ENCODE measurements around the gene TTLL9. TPM values are rescaled to one million over a fixed set of nuclear protein-coding genes. Genes with fewer than 3 reads are reported as not detected.
A peak's percentile ranks its signal among the peaks of the same experiment; 100 is the strongest.

Gene TTLL9
- total and polyA plus RNA-seq, 2 of the 13 experiments (the other 11 are each of a cell fraction or from before 2014, with no cell fraction given): not detected

DNA sequence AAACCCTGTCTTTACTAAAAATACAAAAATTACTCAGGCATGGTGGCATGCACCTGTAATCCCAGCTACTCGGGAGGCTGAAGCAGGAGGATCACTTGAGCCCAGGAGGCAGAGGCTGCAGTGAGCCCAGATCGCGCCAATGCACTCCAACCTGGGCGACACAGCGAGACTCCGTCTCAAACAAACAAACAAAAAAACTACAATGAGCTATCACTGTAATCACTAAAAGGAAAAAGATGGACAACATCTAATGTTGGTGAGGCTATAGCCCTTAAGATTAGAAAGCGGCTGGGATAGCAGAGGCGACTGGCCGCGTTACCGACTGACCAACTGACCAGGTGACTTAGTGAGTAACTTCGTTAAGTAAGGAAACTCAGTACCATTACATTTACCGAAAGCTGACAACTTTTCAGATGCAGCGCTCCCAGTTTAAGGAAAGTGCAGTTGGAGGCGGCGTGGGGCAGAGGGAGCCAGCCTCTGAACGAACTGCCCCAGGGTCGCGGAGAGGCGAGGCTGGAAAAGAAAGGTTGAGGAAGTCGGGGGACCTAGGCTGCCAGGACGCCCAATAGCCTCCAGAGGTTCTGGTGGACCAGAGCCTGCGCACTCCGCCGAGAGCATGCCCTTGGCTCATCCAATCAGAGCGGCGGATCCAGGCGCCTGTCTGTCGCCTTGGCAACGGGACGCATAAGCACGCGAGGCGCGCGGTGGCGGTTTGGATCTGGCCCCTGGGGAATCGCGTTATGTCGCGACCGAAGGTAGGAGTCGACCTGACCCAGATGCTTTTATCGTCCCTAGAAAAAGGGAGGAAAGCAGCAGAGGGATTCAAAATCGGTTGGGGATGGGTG is 8.9 kb downstream of the TTLL9 start (continued):
- TF ChIP-seq TOPORS (CRISPR knock-in tag; IDR thresholded peaks at IDR 0.05) (no peak), FOXA1 (IDR thresholded peaks at IDR 0.05) (no peak), FOXA1 (CRISPR knock-in tag; IDR thresholded peaks at IDR 0.05) (peak; percentile 36; the same call in 1 of the 2 replicates), RAD51 (IDR thresholded peaks at IDR 0.05; ENCODE audit: borderline replicate concordance) (no peak), GATAD1 (CRISPR knock-in tag; IDR thresholded peaks at IDR 0.05) (no peak), ZNF605 (CRISPR knock-in tag; IDR thresholded peaks at IDR 0.05) (0 out of 2 replicates have a peak, but pooled peaks have one; percentile 42), IKZF4 (CRISPR knock-in tag; IDR thresholded peaks at IDR 0.05; ENCODE audit: borderline replicate concordance, low read depth, not compliant biosample characterization) (no peak), ZNF260 (CRISPR knock-in tag; IDR thresholded peaks at IDR 0.05; ENCODE audit: borderline replicate concordance, low read depth) (no peak), ARHGAP35 (CRISPR knock-in tag; IDR thresholded peaks at IDR 0.05; ENCODE audit: borderline replicate concordance) (peak; percentile 91; the same call in 1 of the 2 replicates), ZFAT (CRISPR knock-in tag; conservative IDR thresholded peaks at IDR 0.05) (no peak), ZNF558 (CRISPR knock-in tag; IDR thresholded peaks at IDR 0.05; ENCODE audit: borderline replicate concordance) (no peak), FOXK1 (CRISPR knock-in tag; IDR thresholded peaks at IDR 0.05; ENCODE audit: borderline replicate concordance, low read depth) (0 out of 2 replicates have a peak, but pooled peaks have one; percentile 57), ZKSCAN5 (CRISPR knock-in tag; IDR thresholded peaks at IDR 0.05) (no peak), ZBTB7A (CRISPR knock-in tag; IDR thresholded peaks at IDR 0.05) (0 out of 2 replicates have a peak, but pooled peaks have one; percentile 12), ATF1 (CRISPR knock-in tag; IDR thresholded peaks at IDR 0.05) (no peak), ZNF788 (CRISPR knock-in tag; IDR thresholded peaks at IDR 0.05; ENCODE audit: borderline replicate concordance) (peak; percentile 22; the same call in 1 of the 2 replicates), ASH2L (IDR thresholded peaks at IDR 0.05; ENCODE audit: insufficient read length, low read depth, low read length) (peak; percentile 72), CHCHD3 (CRISPR knock-in tag; IDR thresholded peaks at IDR 0.05) (0 out of 2 replicates have a peak, but pooled peaks have one; percentile 47), ZNF138 (CRISPR knock-in tag; IDR thresholded peaks at IDR 0.05; ENCODE audit: low read depth) (peak; percentile 81; the same call in 1 of the 2 replicates), SRSF4 (IDR thresholded peaks at IDR 0.05; ENCODE audit: low read depth, low read length, poor library complexity, severe bottlenecking) (no peak), HCFC1 (IDR thresholded peaks at IDR 0.05; ENCODE audit: low read depth, low read length) (peak; percentile 53; the same call in 1 of the 2 replicates), CEBPG (CRISPR knock-in tag; IDR thresholded peaks at IDR 0.05) (no peak)
- TF ChIP-seq, protein P1, sequence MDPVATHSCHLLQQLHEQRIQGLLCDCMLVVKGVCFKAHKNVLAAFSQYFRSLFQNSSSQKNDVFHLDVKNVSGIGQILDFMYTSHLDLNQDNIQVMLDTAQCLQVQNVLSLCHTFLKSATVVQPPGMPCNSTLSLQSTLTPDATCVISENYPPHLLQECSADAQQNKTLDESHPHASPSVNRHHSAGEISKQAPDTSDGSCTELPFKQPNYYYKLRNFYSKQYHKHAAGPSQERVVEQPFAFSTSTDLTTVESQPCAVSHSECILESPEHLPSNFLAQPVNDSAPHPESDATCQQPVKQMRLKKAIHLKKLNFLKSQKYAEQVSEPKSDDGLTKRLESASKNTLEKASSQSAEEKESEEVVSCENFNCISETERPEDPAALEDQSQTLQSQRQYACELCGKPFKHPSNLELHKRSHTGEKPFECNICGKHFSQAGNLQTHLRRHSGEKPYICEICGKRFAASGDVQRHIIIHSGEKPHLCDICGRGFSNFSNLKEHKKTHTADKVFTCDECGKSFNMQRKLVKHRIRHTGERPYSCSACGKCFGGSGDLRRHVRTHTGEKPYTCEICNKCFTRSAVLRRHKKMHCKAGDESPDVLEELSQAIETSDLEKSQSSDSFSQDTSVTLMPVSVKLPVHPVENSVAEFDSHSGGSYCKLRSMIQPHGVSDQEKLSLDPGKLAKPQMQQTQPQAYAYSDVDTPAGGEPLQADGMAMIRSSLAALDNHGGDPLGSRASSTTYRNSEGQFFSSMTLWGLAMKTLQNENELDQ (CRISPR knock-in tag; IDR thresholded peaks at IDR 0.05; ENCODE audit: borderline replicate concordance): peak; percentile 33; the same call in 1 of the 2 replicates
- TF ChIP-seq, protein P2, sequence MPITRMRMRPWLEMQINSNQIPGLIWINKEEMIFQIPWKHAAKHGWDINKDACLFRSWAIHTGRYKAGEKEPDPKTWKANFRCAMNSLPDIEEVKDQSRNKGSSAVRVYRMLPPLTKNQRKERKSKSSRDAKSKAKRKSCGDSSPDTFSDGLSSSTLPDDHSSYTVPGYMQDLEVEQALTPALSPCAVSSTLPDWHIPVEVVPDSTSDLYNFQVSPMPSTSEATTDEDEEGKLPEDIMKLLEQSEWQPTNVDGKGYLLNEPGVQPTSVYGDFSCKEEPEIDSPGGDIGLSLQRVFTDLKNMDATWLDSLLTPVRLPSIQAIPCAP (CRISPR knock-in tag; IDR thresholded peaks at IDR 0.05; ENCODE audit: low read depth): 0 out of 2 replicates have a peak, but pooled peaks have one; percentile 30
- TF ChIP-seq, protein P3, sequence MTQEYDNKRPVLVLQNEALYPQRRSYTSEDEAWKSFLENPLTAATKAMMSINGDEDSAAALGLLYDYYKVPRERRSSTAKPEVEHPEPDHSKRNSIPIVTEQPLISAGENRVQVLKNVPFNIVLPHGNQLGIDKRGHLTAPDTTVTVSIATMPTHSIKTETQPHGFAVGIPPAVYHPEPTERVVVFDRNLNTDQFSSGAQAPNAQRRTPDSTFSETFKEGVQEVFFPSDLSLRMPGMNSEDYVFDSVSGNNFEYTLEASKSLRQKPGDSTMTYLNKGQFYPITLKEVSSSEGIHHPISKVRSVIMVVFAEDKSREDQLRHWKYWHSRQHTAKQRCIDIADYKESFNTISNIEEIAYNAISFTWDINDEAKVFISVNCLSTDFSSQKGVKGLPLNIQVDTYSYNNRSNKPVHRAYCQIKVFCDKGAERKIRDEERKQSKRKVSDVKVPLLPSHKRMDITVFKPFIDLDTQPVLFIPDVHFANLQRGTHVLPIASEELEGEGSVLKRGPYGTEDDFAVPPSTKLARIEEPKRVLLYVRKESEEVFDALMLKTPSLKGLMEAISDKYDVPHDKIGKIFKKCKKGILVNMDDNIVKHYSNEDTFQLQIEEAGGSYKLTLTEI (CRISPR knock-in tag; conservative IDR thresholded peaks at IDR 0.05): no peak

Data from HepG2 (cell line).